NT2/D1 (cell line): Measurements from ENCODE around the gene FKBP11.

Experiments
- SUZ12 ChIP-seq: IDR thresholded peaks from 2 replicates; pipeline ENCODE4 v1.6.1; 2011; ENCODE audit not compliant: insufficient read length, insufficient read depth; ENCODE audit errors: extremely low read depth
- ZNF274 ChIP-seq: IDR thresholded peaks from 2 replicates; pipeline ENCODE4 v1.6.1; 2011; ENCODE audit warnings: mild to moderate bottlenecking, low read depth, low read length

DNA sequence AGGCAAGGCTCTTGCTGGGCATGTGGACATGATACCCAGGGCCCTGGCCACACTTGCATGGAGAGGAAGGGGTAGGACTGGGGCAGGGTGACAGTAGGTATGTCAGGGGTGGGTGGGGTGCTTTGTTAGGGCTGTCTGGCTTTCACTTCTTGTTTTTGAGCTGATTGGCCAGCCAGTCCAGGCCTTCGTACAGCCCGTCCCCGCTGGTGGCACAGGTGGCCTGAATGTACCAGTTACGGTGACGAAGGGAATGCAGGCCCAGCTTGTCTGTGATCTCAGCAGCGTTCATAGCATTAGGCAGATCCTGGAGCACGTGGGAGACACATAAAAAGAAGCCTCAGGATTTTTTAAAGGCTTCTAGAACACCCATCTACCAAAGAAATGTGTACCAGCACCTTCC is 13.5 kb upstream of the FKBP11 start:
- TF ChIP-seq SUZ12 (no peak), ZNF274 (no peak)
